HG03159 (cell line): ENCODE data around the gene CYTIP.
"Not testable (repeated sequence)": the region's sequence is repeated elsewhere in the genome, so short reads cannot be mapped to it uniquely, and the experiment has no call there.

ENCODE experiments used
- ATAC-seq: cut with Tn5 transposase; IDR thresholded peaks from one replicate; pipeline ENCODE4 v1.9.1; 2021; ENCODE audit warnings: mild to moderate bottlenecking, moderate library complexity; ENCODE audit not compliant: unreplicated experiment

Gene CYTIP

DNA sequence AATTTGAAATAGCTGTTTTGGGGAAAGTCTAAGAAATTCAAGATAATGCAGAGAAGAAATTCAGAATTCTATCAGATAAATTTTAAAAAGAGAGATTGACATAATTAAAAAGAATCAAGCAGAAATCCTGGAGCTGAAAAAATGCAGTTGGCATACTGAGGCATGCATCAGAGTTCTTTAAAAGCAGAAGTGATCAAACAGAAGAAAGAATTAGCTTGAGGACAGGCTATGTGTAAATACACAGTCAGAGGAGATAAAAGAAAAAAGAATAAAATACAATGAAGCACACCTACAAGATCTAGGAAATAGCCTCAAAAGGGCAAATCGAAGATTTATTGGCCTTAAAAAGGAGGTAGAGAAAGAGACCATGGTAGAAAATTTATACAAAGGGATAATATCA, 57.1 kb downstream of the CYTIP start:
- no peak for ATAC-seq

DNA sequence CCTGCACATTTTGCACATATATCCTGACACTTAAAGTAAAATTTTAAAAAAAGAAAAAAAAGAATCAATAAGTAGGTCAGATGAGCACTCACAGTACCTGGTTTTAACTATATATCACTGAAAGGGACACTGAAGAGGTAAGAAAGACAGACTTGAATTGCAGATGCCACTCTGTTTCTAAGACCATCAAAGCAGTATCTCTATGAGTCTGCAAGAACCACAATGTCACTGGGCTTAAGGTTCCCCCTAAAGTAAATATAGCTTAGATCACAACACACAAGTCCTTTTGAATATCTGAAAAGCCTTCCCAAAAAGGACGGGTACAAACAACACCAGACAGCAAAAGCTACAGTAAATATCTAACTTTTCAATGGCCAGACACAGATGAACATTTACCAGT, 57.6 kb downstream of the CYTIP start:
- no peak for ATAC-seq

DNA sequence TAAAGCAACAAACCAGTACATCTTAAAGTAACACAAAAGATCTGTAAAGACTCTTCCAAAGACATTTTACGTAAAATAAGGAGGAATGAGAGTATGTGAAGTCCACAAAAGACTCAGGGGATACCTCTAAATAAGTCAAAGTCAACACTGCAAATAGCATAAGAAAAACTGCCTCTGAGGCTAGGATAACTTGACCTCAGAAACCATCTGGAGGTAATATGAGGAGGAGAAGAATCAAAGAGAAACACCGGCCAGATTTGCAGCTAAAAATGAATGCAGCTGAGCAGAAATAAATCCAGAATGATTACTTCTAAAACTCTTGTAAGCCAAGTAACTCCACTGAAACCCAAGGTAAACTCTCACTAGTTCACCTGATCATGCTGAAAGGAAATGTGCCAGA, 66.0 kb downstream of the CYTIP start:
- no peak for ATAC-seq

DNA sequence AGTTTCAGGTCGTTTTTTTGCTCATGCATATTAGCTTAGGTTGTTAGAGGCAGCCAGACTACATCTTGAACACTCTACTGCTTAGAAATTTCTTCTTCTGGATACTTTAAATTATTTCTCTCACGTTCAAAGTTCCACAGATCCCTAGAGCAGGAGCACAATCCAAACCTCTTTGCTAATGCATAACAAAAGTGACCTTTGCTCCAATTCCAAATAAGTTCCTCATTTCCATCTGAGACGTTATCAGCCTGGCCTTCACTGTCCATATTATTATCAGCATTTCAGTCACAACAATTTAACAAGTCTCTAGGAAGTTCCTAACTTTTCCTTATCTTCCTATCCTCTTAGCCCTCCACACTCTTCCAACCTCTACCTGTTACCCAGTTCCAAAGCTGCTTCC, 67.8 kb downstream of the CYTIP start:
- ATAC-seq: no peak

DNA sequence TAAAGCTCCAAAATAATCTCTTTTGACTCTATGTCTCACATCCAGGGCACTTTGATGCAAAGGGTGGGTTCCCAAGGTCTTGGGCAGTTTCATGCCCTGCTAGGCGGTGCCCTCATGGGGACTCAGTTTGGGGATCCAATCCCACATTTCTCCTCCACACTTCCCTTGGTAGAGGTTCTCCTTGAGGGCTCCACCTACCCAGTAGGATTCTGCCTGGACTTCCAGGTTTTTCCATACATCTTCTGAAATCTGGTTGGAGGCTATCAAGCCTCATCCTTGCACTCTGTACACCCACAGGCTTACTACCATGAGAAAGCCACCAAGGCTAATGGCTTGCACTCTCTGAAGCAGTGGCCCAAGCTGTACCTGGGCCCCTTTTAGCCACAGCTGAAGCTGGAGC, 68.5 kb downstream of the CYTIP start:
- ATAC-seq: no peak

DNA sequence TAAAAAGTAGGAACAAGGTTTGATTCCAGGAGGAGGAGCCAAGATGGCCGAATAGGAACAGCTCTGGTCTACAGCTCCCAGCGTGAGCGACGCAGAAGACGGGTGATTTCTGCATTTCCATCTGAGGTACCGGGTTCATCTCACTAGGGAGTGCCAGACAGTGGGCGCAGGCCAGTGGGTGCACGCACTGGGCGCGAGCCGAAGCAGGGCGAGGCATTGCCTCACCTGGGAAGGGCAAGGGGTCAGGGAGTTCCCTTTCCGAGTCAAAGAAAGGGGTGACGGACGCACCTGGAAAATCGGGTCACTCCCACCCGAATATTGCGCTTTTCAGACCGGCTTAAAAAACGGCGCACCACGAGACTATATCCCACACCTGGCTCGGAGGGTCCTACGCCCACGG, 75.4 kb downstream of the CYTIP start:
- not testable (repeated sequence) for ATAC-seq

DNA sequence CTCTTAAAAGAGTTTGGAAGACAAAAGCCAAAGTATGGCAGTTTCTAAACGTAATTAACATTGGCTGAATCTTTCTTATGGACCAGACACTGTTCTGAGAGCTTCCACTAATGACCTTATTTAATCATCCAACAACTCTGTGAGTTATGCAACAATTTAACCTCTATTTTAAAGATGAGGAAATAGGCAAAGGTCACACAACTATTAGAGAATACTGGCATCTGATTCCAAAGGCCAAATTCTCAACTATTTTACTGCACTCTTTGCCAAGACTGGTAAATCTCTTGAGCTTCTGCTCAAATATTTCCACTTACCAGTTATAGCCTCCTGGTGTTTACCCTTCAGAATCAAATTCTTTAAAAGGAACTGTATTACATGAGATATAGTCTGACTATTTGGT, 76.2 kb downstream of the CYTIP start:
- no peak for ATAC-seq
